GM19351 (cell line): Measurements from ENCODE around the gene NCKIPSD.

ENCODE experiments used
- ATAC-seq: cut with Tn5 transposase; IDR thresholded peaks from one replicate; pipeline ENCODE4 v1.9.1; 2021; ENCODE audit warnings: mild to moderate bottlenecking, moderate library complexity; ENCODE audit not compliant: unreplicated experiment

The NCKIPSD gene

GRCh38 chr3:48651771-48652170, 33.9 kb downstream of the NCKIPSD start:
- no peak for ATAC-seq

DNA sequence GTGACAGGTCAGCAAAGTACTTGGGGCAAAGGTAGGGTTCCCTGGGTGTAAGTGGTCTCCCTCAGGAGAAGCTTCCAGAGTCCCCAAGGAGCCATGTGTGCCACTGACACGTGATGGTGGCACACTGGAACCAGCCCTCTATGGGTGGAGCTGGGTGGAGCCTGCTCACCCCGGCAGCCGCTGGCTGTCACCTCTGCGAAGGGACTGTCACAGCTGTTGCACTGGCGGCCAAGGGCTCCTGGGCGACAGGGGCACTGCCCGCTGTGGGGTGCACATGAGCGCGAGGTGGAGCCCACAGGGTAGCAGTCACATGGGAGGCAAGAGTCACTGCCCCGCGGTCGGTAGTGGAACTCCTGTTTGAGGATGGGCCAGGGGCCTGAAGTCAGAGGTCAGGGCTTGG, 35.0 kb downstream of the NCKIPSD start:
- ATAC-seq: no peak

DNA sequence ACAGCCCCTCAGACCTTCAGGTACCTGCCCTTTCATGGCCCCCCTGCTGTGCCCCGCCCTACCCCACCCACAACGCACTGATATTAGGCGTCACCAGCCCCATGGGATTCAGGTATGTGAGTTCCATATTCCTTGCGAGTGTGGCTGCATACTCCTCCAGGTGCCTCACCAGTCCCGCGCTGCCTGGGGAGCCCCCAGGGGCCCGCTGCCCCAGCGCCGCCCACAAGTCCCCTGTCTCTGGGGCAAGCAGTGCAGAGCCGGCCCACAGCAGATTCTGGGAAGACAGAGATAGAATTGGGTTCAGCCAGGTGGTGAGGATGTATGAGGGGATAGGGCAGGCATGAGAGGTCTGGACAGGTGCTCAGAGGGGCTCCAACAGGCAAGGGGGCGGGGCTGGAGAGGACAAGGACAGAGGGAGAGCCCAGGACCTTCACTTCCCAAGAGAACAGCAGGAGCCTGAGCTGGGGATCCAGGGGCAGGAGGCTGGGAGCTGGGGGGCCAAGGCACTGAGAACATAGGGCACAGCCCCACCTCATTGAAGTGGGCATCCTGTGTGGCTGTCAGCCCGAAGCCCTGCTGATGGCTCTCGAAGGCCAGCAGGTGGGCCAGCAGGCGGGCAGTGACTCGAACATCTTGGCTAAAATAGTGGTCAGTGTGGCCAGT, 37.4 kb downstream of the NCKIPSD start:
- ATAC-seq: no peak

GRCh38 chr3:48647714-48648113, 38.0 kb downstream of the NCKIPSD start:
- ATAC-seq: no peak

DNA sequence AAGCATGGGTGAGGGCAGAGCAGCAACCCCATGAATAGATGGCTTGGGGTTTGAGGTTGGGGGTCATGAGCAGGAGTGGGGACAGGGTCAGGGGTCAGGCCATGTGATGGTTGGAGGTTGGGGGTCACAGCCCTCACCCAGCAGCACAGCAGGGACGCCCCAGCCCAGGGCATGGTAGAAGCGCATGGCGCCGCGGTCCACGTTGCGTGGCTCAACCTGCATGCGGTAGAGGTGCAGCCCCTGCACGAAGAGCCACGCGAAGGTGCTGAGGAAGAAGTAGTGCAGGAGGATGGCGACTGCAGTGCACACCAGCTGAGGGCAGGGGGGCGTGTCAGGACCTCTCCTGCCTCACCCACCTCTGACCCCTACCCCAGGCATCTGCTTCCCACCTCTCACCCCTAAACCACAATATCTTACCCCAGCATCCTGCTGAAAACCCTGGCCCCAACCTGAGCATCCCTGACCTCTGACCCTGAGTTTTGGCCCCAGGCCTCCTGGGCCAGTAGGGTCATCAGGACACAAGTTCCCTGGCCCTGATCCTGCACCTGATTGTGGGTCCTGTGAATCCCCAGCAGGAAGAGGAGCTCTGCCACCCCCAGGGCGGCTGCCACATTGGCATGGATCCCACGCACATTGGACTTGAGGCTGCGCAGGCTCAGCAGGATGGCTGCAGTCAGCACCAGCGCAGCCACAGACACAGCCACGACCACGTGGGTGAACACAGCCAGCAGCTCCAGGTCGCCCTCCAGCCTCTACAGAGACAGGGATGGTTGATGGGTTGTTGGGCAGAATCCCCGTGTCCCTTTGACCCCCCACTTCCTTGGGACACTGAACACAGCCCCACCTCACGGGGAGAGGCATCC, 40.6 kb downstream of the NCKIPSD start:
- ATAC-seq: no peak

GRCh38 chr3:48642605-48643004, 43.1 kb downstream of the NCKIPSD start:
- ATAC-seq: no peak

DNA sequence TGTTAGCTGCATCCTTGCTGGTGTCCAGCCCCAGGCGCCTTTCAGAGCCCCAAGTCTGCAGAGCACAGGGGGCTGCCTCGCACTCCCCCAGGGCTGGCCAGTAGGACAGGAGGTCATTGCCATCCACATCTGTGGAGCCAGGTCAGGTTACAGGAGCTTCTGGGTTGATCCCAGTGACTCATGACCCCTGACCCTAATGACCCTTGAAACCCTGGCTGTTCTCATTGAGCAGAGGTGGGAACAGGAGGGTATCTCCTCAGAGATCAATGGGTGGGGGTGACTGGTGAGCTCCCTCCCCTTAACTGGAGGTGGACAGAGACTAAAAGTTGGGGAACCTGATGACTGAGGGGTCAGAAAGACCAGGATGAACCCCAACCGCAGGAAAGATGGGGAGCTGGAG, 44.3 kb downstream of the NCKIPSD start:
- ATAC-seq: no peak

DNA sequence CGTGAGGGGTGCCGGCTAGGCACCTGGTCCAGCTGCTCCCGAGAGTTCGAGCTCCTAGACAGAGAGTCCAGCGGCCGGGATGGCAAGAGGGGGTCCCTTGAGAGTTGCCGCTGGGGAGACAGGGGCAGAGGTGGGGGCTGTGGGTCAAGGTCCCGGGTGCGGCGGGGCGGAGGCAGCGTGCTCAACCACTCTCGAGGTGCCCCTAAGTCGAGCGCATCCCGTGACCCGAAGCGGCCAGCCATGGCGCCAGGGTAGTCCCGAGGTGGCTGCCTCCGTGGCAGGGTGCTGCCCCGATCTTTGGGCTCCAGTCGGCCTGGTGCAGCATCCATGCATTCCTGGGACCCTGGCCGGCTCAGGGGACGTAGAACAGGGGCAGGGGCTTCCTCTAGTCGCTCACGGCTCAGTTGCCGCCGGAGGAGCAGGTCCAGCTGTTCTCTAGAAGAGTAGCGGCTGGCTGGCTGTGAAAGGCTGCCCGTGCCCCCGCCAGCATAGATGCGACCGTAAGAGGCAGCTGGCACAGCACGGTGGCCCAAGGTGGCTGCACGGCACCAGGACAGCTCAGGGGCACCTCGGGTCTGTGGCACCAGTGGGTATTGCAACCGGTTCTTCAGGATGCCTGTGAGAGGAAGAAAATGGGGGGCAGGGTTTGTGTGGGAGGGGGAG, 45.6 kb downstream of the NCKIPSD start:
- ATAC-seq: no peak

DNA sequence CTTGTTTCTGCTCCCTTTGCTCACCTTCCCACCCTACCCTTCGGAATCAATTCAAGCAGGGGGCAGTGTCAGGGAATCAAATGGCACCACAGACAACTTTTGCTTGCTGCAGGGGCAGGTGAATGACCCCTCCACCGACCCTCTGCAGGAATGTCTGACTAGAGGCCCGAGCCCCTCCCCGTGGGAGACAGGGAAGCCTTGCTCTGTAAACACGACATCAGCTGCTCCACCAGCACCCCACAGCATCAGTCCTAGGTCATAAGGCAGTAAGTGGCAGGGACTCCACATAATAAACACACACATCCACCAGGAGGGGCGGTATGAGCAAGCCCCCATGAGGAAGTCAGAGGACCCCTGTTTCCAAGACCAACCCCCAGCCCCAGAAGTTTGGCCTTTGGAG, 48.4 kb downstream of the NCKIPSD start:
- no peak for ATAC-seq

DNA sequence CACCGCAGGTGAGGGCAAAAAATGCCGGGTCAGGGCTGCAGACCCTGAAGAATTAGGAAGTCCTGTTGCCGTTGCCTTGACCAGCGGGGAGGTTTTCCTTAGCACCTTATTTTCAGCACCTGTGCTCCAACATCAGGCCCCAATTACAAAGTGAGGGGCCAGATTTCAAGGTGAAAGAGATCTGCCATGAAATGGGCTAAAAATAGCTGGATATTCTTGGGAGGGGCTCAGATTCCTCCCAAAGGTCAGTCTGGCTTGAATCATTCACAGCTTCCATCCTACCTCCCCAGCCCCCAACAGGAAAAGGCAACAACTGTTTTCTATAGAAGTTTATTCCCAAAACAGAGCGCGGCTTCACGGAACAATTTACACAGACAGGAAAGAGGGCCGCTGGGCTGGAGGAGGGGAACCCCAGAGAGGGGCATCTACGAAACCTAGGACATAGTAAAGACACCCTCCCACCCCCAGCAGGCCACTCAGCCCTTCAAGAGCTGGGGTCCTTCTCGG, 49.5 kb downstream of the NCKIPSD start:
- no peak for ATAC-seq

DNA sequence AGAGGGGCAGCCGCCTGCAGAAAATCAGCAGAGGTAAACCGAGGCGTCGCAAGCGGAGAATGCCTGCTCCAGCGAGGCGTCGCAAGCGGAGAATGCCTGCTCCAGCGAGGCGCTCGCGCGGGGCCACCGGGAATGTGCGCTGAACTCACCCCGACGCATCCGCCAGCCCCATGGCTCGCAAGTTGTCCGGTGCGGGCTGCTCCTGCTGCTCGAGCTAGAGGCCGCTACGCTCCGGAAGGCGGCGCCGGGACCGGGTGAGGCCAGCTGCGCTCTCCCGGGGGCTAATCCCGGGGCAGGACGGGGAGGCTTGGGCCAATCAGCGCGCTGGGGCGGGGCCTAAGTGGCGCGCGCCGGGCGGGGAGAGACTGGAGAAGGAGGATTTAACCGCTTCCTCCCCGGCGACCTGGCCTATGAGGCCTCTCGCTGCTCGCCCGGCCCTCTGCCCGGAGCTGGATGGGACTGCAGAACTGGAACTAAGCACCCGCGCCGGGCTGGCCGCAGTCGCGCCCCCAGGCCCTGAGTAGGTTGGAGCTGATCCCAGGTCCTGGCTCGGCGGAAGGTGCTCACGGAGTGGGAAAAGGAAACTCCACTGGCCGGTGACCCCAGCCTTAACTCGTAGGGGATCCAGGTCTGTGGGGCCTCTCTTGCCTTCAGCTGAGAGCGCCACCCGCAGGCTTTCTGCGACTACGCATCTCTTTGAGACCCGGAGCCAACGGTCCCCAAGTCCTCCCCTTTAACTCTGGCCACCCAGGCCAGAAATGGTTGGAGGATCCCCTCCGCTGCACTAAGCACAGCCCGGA, 50.3 kb downstream of the NCKIPSD start, which contains the start of gene SLC26A6:
Gene SLC26A6, minus strand, starts transcription at position 240 of the 800 bp plus-strand sequence. Its CDS starts 68 bp downstream, at position 172.
- ATAC-seq: peak; percentile 93

- ATAC-seq: peak; percentile 31
These were observed 51.0 kb downstream of the NCKIPSD start for GRCh38 chr3:48634661-48635221.

DNA sequence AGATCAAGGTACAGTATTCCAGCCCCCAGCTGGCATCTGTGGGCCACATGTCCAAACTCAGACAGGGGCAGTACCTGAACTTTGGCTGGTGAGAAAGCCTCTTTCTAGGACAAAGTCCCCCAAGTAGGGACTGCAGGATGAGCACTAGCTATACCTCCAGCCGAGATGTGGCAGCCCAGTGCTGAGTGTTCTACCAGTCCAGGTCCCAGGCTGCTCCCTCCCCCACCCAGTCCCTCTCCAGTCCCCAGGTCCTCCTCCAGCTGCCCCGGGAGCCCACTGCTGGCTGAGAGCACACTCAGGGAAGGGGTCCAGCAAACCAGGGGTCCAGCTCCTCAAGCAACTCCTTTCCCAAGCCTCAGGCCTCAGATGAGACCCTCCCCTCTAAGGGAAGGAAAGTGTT, 52.0 kb downstream of the NCKIPSD start:
- ATAC-seq: no peak

GRCh38 chr3:48633256-48633655, 52.5 kb downstream of the NCKIPSD start:
- no peak for ATAC-seq

DNA sequence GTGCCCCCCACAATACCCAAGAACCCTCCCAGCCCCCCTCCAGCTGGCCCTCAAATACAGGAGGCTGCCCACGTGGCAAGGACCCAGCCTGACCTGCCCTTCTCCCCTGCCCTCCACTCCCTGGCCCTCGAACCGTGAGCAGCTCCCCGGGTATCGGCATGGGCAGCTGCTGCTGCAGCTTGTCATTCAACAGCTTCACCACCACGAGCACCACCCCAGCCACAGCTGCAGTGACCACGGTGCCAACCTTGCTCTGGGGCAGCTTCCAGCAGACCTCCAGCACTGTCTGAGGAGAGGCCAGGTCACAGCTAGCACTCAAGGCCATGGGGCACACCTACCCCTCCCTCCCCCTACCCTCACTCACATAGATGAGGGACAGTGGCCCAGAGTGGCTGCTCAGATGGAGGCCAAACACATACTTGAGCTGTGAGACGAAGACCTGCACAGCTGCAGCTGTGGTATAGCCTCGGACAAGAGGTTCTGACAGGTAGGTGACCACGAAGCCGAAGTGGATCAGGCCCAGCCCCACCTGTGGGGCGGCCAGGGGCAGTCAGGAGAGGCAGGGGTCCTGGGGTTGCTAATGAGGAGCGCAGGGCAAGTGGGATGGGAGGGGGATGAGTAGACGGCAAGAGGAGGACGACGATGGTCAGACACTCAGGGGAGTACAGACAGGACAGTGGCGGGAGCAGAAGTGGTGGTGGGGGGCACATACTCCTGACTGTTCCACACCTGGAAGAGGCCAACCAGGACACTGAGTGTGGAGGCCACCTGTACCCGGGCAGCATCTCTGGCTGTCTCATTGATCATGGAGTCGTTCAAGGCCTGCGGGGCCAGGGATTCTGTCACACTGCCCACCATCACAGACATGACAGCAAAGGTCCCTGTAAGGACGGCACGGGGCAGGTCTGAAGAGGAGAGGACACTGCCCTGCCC, 53.9 kb downstream of the NCKIPSD start:
- no peak for ATAC-seq

DNA sequence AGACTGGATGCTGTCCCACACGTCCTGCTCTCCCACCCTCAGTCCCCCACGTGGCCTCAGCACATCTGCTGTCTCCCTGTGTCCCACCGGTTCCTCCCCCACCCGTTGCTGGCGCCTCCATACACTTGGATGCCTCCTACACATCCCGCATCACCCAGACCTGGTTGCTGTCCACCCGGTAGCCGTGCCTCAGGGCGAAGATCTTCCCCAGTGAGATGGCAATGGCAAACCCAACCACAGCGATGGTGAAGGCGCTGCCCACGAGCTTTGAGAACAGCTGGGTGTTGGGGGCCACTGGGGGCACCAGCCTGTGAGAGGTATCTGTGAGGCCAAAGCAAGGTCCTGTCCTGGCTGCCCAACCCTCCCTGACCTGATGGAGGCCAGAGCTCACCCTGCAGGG, 54.9 kb downstream of the NCKIPSD start:
- no peak for ATAC-seq

GRCh38 chr3:48630407-48630806, 55.3 kb downstream of the NCKIPSD start:
- ATAC-seq: no peak

- no peak for ATAC-seq
These were observed 55.8 kb downstream of the NCKIPSD start for GRCh38 chr3:48629894-48630293.

DNA sequence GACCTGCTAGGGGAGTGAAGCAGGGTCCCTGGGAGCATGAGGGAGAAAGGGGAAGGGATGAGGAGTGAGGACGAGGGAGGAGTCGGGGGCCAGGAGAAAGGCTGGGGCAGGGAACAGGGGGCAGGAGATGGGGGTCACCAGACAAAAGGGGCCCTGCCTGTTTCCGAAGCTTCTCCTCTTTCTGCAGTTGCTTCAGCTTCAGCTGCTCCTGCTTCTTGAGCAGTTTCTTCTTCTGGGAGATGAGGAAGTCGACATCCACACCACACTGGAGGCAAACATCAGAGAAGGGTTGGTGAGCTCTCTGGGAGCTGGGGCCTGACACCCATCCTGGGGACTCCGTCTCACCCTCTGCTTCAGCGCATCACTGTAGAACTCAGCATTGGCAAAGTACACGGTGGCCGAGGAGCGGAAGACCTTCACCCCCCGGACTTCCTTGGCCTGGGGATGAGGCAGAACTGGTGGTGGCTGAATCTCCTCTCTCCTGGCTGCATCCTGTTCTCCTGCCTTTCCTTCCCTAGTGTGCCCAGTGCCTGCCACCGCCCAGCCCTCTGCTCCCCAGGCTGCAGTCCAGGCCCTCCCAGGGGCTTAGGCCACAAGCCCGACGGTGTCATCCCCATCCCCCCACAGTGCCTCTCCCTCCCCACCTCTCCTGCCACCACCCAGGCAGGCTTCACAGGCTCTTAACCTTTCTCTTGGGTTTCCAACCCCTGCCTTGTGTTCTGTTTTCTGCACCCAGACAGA, 57.3 kb downstream of the NCKIPSD start:
- no peak for ATAC-seq
